Stimulated activated CD8-positive, alpha-beta memory T cell treated with anti-CD3 and anti-CD28 coated beads, Interleukin-7, amount 100 ng/mL, for 1 hour (primary cell): ENCODE data around the gene TFE3.
"Not testable (repeated sequence)": the region's sequence is repeated elsewhere in the genome, so short reads cannot be mapped to it uniquely, and the experiment has no call there.

Source experiments
- DNase-seq, 2 donors: peaks; one replicate each; pipeline ENCODE4 v3.0.0-alpha.2; 2020; ENCODE audit warnings: low read depth in 2 of 2

TFE3 gene

DNA sequence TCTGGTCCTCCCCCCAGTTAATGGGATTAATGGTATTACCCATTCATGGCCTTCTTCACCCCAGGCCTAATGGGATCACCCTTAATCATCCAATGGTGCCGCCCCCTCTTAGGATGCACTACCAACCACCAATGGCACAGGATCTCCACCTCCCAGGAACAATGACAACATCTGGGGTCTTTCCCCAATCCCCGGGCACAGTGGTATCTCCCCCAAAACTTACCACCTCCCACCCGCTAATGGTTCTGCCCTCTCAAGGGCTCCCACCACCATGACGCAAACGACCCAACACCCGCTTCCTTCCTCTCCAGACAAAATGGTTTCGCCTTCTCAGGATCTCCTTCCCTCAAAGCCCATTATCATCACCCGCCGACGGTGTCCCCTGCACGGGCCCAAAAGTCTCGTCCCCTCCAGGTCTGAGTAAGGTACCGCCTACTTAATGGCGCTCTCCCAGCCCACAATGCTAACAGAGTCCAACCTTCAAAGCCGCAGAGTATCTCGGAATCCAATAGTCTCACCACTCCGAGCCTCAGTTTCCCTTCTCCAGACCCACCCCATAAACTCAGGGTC is 41.6 kb downstream of the TFE3 start:
- peak; percentile 12 to 16 for DNase-seq

DNA sequence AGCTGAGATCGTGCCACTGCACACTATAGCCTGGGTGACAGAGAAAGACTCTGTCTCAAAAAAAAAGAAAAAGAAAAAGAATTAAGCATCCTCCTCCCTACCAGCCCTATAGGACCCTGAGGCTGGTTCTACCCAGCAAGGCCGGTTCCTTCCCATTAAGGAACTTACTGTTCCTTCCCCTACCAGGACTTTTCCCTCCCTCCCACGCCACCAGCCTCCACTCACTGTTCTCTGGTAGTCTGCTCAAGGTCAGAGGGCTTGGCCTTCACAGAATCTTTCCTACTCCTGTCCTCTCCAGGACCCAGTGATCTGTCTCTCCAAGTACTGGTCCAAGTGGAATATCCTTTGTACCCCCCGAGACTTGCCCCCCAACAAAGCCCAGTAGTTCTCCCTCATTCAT is 42.5 kb downstream of the TFE3 start:
- no peak for DNase-seq

DNA sequence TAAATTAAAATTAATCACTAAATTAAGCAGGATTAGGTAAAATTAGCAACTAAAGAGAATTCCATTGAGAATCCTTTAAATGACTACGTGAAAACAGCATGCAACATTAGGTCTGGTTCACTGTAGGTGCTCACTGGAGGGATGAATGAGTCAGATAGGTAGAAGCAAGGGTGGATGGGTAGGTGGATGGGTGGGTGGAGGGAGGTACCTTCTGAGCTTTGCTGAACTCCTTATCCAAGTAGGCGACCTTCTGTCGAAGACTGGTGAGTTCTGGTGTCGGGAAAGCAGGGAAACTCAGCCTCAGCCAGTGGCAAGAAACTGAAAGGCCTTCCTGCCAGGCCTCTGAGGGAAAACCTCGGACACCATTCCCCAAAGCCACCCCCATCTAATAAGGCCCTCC is 44.1 kb downstream of the TFE3 start:
- no peak for DNase-seq

DNA sequence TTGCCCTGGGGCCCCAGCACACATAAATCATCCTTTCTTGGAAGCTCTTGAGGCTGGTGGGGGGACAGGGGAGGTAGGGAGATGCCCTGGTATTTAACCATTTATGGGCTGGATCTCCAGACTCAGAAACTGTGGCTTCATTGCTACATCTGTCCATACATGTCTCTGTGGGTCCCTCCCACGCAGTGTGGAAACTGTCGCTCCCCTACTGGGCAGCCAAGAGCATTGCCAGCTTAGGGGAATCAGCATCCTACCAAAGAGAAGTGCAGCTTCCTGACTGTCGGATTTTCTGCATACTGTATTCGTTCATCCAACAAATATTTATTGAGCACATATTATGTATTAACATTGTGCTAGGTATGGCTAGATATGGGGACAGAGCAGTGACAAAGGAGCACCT is 44.8 kb downstream of the TFE3 start:
- DNase-seq = no peak

DNA sequence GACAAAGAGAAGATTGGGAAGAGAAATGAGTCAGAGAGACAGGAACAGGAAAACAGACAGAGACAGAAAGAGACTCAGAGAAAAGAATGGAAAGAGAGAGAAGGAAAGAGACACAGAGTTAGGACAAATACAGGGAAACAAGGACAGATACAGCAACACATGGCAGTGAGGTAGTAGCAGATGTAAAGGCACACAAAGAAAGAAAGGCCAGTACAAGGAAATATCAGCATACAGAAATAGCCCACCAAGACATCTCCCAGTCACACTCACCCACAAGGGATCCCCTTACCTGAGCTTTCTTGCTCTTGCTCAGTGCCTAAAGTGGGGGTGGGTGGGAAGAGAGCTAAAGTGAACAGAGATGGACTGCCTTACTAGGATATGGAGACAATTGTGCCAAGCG is 45.3 kb downstream of the TFE3 start:
- DNase-seq = no peak

DNA sequence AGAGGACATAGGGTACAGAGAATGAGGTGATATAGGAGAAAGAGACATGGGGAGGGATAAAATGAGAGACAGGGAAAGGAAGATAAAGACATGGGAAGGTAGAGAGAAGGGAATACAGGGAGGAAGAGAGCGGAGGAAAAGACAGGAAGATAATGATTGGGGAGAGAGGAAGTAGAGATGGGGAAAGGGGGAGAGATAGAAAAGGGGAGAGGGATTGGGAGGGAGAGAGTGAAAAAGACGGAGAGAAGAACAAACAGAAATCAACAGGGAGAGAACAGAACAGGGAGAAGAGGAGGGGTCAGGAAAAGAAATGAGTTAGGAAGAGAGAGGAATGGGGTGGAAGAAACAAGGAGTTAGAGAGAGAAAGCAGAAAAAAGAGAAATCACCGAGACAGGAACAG is 45.7 kb downstream of the TFE3 start:
- no peak for DNase-seq

DNA sequence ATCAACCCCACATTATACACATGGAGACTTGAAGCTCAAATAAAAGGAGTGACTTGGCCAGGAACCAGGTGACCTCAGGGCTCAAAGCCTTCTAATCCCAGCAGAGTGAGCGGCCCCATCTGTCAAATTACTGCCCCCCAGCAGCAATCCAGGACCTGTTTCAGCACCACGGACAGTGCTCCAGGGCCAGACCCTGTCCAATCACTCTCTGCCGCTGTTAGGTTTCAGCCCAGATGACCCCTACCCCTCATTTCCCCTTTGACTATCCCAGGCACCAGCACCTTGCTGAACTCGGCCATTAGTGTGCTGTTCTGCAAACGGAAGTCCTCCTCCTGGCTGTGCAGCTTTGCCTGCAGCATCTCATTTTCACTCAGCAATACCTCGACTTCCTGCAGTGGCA is 46.2 kb downstream of the TFE3 start:
- no peak for DNase-seq

DNA sequence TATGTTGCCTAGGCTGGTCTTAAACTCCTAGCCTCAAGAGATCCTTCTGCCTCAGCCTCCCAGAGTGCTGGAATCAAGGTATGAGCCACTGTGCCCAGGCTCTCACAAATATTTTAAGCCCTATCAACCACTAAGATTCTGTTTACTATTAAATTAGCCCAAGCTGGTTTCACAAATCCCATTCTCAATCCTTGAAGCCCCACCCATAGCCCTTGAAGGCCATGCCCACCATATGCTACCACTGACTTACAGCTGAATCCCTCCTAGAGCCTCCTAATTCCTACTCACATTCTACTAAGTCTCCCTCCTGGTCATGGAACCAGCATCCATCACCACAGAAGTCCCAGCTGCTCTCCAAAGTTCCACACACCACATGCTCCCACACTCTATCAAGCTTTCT is 50.8 kb downstream of the TFE3 start:
- DNase-seq = no peak

DNA sequence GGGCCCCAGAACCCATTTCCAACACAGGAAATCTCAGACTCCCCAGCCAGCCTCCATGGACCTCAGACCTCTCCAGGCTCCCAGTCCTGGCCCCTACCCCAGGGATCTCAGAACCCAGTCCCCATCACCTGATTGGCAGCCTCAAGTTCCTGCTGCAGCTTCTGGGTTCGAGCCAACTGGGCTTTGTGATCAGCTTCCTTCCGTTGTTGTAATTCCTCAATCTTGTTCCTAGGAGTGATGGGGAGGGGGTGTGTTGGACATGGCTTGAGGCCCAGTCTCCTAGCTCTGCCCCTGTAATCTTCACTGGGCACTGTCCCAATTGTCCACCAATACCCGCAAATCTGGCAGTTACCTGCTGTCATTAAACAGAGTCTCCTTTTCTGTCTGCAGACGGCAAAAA is 53.7 kb downstream of the TFE3 start:
- no peak for DNase-seq

DNA sequence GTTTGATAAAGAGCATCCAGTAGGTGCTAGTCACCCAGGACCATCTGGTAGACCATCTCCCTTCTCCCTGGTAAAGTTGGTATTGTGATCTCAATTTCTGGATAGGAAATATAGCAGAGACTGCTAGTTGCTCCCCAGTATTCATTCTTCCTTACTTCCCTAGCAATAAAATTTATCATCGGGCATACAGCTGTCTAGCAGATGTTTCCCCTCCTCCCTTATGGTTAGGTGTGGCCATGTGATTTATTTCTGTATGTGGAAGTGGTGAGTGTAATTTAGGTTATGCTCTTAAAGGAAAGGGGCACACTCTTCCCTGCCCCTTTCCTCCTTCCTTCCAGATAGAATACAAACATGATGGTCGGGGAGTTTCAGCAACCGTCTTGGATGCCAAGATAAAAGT is 59.3 kb downstream of the TFE3 start:
- no peak for DNase-seq

DNA sequence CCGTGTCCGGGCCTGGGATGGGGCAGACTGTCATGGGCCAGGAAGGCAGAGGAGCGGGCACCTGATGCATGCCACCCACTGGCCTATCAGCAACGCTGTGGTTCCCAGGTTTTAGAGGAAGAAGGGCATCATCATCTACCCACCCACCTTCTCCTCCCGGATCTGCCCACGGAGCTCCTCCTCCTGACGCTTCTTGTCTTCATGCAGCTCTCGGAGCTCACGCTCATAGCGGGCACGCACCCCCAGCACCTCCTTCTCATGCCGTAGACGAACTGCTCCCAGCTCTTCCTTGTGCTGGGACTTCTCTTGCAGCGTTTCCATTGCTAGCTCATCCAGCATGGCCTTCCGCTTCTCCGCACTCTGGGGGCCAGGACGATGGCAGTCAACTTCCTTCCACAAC is 60.1 kb downstream of the TFE3 start:
- no peak for DNase-seq

DNA sequence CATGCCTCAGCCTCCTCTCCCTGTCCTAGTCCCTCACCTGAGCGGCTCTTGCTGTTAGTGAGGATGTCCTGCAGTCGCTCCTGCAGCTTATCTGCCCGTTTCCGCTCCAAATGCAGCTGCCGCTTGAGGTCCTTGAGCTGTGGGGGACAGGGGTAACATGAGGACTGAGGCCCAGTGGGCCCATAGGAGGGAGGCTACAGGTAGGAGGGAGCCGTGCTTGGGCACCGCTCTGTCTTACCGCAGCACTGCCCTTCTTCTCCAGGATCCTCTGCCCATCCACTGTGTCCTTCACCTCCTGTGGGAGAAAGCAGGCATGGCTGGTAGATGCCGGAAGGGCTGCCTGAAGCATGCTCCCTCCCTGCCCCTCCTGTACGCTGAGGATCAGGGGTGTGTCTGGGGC is 62.0 kb downstream of the TFE3 start:
- no peak for DNase-seq

DNA sequence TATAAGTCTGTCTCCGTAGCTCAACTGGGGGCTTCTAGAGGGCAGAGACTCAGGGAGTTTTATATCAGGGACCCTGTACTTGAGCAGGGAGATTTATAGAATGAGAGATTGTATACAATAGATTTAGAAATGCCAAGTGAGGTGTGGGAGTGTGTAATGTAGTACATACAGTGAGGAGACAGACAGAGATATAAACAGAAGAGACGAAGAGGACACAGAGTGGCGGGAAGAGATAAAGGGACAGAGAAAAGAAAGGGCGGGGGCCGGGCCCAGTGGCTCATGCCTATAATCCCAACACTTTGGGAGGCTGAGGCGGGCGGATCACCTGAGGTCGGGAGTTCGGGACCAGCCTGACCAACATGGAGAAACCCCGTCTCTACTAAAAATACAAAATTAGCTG is 62.8 kb downstream of the TFE3 start:
- DNase-seq = not testable (repeated sequence)
